Stimulated activated CD4-positive, alpha-beta T cell treated with anti-CD3 and anti-CD28 coated beads, Interleukin-1b, Interleukin-23, amount 100 ng/mL, for 48 hours (primary cell): ENCODE measurements around the gene PNLIPRP3.

Experiments
- DNase-seq: peaks from one replicate; pipeline ENCODE4 v3.0.0-alpha.2; 2020

The PNLIPRP3 gene

GRCh38 chr10:116451711-116452337 lies 24.2 kb downstream of the PNLIPRP3 start:
- no peak for DNase-seq

- no peak for DNase-seq
Measured at GRCh38 chr10:116452338-116452720, 24.7 kb downstream of the PNLIPRP3 start.

GRCh38 chr10:116457488-116457887 lies 29.8 kb downstream of the PNLIPRP3 start:
- DNase-seq = no peak

GRCh38 chr10:116460219-116460618 lies 32.6 kb downstream of the PNLIPRP3 start:
- DNase-seq = no peak

GRCh38 chr10:116461680-116462079 lies 34.0 kb downstream of the PNLIPRP3 start:
- DNase-seq = no peak

- no peak for DNase-seq
Measured at GRCh38 chr10:116464257-116464656, 36.6 kb downstream of the PNLIPRP3 start.

- no peak for DNase-seq
Measured at GRCh38 chr10:116465546-116465945, 37.9 kb downstream of the PNLIPRP3 start.

- no peak for DNase-seq
Measured at GRCh38 chr10:116466715-116467422, 39.2 kb downstream of the PNLIPRP3 start.

- DNase-seq = no peak
Measured at GRCh38 chr10:116469437-116469836, 41.8 kb downstream of the PNLIPRP3 start.

GRCh38 chr10:116470071-116470470 lies 42.4 kb downstream of the PNLIPRP3 start:
- DNase-seq = no peak

GRCh38 chr10:116470768-116471415 lies 43.2 kb downstream of the PNLIPRP3 start:
- no peak for DNase-seq

GRCh38 chr10:116472891-116473290 lies 45.2 kb downstream of the PNLIPRP3 start:
- DNase-seq = no peak

- no peak for DNase-seq
Measured at GRCh38 chr10:116475866-116476265, 48.2 kb downstream of the PNLIPRP3 start.

GRCh38 chr10:116476461-116476860 lies 48.8 kb downstream of the PNLIPRP3 start:
- no peak for DNase-seq

- no peak for DNase-seq
Measured at GRCh38 chr10:116477986-116478664, 50.5 kb downstream of the PNLIPRP3 start.

- no peak for DNase-seq
Measured at GRCh38 chr10:116486770-116487448, 59.3 kb downstream of the PNLIPRP3 start.

- no peak for DNase-seq
Measured at GRCh38 chr10:116487522-116488430, 60.1 kb downstream of the PNLIPRP3 start.

- DNase-seq = no peak
Measured at GRCh38 chr10:116489460-116489859, 61.8 kb downstream of the PNLIPRP3 start.

GRCh38 chr10:116490028-116490662 lies 62.5 kb downstream of the PNLIPRP3 start:
- DNase-seq = no peak

- no peak for DNase-seq
Measured at GRCh38 chr10:116504786-116505185, 77.1 kb downstream of the PNLIPRP3 start.

- no peak for DNase-seq
Measured at GRCh38 chr10:116510565-116510964, 82.9 kb downstream of the PNLIPRP3 start.
